ENCODE data around the gene PLEKHM3. TPM values are rescaled to one million over a fixed set of nuclear protein-coding genes. Genes with fewer than 3 reads are reported as not detected.

Gene PLEKHM3
- total RNA-seq, 1 experiment from 2014 or later: 6.5 TPM

- no peaks in the 10 kb centered on the region for H3K4me1 ChIP-seq (ENCODE audit: insufficient read depth, low read length, poor library complexity, severe bottlenecking)
- TF ChIP-seq CTCF (conservative IDR thresholded peaks at IDR 0.05; ENCODE audit: low read depth, low read length) (no peak), EZH2 (IDR thresholded peaks at IDR 0.05; ENCODE audit: borderline replicate concordance, low read depth, low read length, poor library complexity, severe bottlenecking) (no peak)
- H3K27me3 ChIP-seq (replicated peaks; ENCODE audit: insufficient read depth, low read depth, low read length, poor library complexity): no peaks in the 10 kb centered on the region
- CTCF ChIA-PET: no interaction called here
- DNase-seq (ENCODE audit: low spot score): no peak
- intact Hi-C loops (cut with micrococcal nuclease; ENCODE audit: unreplicated experiment): no loop called here
- POLR2A ChIA-PET (ENCODE audit: low non-redundant PET): no interaction called here
- H3K4me3 ChIP-seq (ENCODE audit: low read depth, low read length, poor library complexity, severe bottlenecking): no peak overlapping the region
- no TSS peak for BruUV-seq (replicated peaks)
- no peaks in the 10 kb centered on the region for H3K9me3 ChIP-seq (ENCODE audit: low read depth, low read length, poor library complexity, severe bottlenecking)
- H3K36me3 ChIP-seq (ENCODE audit: insufficient read depth, low read length, poor library complexity, severe bottlenecking): no peaks in the 10 kb centered on the region
- no peak overlapping the region for H3K27ac ChIP-seq (ENCODE audit: low read depth, low read length, poor library complexity, severe bottlenecking)
Observed at GRCh38 chr2:207935121-207935990, 90.0 kb downstream of the PLEKHM3 start.

- H3K27me3 ChIP-seq (replicated peaks; ENCODE audit: insufficient read depth, low read depth, low read length, poor library complexity): no peaks in the 10 kb centered on the region
- no peak overlapping the region for H3K27ac ChIP-seq (ENCODE audit: low read depth, low read length, poor library complexity, severe bottlenecking)
- no TSS peak for BruUV-seq (replicated peaks)
- intact Hi-C loops (cut with micrococcal nuclease; ENCODE audit: unreplicated experiment): no loop called here
- no peaks in the 10 kb centered on the region for H3K36me3 ChIP-seq (ENCODE audit: insufficient read depth, low read length, poor library complexity, severe bottlenecking)
- no peaks in the 10 kb centered on the region for H3K4me1 ChIP-seq (ENCODE audit: insufficient read depth, low read length, poor library complexity, severe bottlenecking)
- POLR2A ChIA-PET (ENCODE audit: low non-redundant PET): no interaction called here
- no peak overlapping the region for H3K4me3 ChIP-seq (ENCODE audit: low read depth, low read length, poor library complexity, severe bottlenecking)
- H3K9me3 ChIP-seq (ENCODE audit: low read depth, low read length, poor library complexity, severe bottlenecking): no peaks in the 10 kb centered on the region
- CTCF ChIA-PET: no interaction called here
- TF ChIP-seq CTCF (conservative IDR thresholded peaks at IDR 0.05; ENCODE audit: low read depth, low read length): no peak
- TF ChIP-seq EZH2 (IDR thresholded peaks at IDR 0.05; ENCODE audit: borderline replicate concordance, low read depth, low read length, poor library complexity, severe bottlenecking): no peak
- DNase-seq (ENCODE audit: low spot score): no peak
Observed at GRCh38 chr2:207934720-207935119, 90.6 kb downstream of the PLEKHM3 start.

GRCh38 chr2:207933396-207934065, 91.8 kb downstream of the PLEKHM3 start:
- Histone ChIP-seq H3K27ac (ENCODE audit: low read depth, low read length, poor library complexity, severe bottlenecking) (no peak overlapping the region), H3K36me3 (ENCODE audit: insufficient read depth, low read length, poor library complexity, severe bottlenecking) (no peaks in the 10 kb centered on the region), H3K4me3 (ENCODE audit: low read depth, low read length, poor library complexity, severe bottlenecking) (no peak overlapping the region), H3K9me3 (ENCODE audit: low read depth, low read length, poor library complexity, severe bottlenecking) (no peaks in the 10 kb centered on the region), H3K4me1 (ENCODE audit: insufficient read depth, low read length, poor library complexity, severe bottlenecking) (no peaks in the 10 kb centered on the region), H3K27me3 (replicated peaks; ENCODE audit: insufficient read depth, low read depth, low read length, poor library complexity) (no peaks in the 10 kb centered on the region)
- BruUV-seq (replicated peaks): no TSS peak
- intact Hi-C loops (cut with micrococcal nuclease; ENCODE audit: unreplicated experiment): no loop called here
- TF ChIP-seq EZH2 (IDR thresholded peaks at IDR 0.05; ENCODE audit: borderline replicate concordance, low read depth, low read length, poor library complexity, severe bottlenecking) (no peak), CTCF (conservative IDR thresholded peaks at IDR 0.05; ENCODE audit: low read depth, low read length) (no peak)
- POLR2A ChIA-PET (ENCODE audit: low non-redundant PET): no interaction called here
- no peak for DNase-seq (ENCODE audit: low spot score)
- CTCF ChIA-PET: no interaction called here

All from A673 (cell line).